GM21515 (cell line): ENCODE measurements around the gene KCNQ1.

Experiments used
- ATAC-seq: cut with Tn5 transposase; IDR thresholded peaks from one replicate; pipeline ENCODE4 v1.9.1; 2021; ENCODE audit not compliant: unreplicated experiment

The KCNQ1 gene

GRCh38 chr11:2828585-2829330, 383.9 kb downstream of the KCNQ1 start:
- ATAC-seq, result no peak

GRCh38 chr11:2830030-2830812, 385.4 kb downstream of the KCNQ1 start:
- ATAC-seq, result no peak

- no peak for ATAC-seq
Observed at GRCh38 chr11:2830886-2831285, 386.1 kb downstream of the KCNQ1 start.

GRCh38 chr11:2831781-2832532, 387.1 kb downstream of the KCNQ1 start:
- no peak for ATAC-seq

DNA sequence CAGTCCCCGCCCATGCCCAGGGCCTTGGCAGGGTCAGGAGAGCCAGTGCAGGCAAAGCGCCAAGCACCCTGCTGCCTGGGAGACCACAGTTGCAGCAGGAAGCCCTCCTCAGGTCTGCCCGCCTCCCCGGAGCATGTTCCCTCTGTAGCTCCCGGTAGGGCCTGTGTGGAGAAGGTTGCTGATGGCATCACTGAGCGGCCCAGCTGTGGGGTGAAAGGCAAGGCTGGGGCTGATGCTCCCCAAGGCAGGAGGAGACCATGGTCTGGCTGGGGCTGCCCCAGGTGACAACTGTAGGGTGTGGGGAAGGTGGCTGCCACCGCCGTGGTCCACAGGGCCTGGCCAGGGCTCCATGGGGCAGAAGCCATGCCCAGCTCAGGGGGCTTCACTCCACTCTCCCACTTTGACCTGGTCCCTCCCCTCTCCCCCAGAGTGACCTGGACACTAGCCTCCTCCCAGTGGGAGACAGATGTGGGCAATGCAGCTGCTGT, 387.8 kb downstream of the KCNQ1 start:
- no peak for ATAC-seq

GRCh38 chr11:2833051-2833715, 388.4 kb downstream of the KCNQ1 start:
- ATAC-seq, result no peak

GRCh38 chr11:2833716-2834502, 389.1 kb downstream of the KCNQ1 start:
- ATAC-seq, result no peak

DNA sequence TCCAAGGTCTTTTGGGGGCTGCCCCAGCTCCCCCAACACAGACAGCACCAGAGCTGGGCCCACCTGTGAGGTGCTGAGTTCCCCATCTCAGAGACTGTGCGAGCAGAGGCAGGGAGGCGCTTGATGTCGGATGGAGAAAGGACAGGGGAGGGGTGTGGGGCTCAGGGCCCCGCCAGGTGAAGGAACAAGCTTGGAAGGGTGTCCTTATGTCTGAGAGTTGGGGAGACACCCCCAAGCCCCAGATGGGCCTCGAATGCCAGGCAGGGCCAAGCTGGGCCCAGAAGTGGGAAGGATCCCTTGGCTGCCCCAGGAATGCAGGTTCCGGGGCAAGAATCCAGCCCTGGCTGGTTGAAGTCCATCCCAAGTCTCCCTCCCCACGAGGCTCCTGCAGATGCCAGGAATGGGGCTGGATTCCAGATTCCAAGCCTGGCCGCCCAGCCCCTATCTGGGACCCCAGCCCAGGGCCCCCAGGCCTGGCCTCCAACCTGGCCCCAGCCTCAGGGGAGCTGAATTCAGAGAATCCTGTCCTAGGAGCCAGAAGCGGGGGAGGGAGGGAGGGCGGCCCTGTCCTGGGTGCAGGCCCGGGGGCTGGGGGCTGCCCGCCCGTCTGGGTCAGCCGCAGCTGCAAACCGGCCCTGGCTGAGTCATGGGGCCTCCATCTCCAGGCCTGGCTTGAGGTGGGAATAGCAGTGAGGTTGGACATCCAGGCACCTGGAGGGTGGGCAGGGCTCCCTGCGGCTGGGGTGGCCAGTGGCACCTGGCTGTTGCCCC, 389.9 kb downstream of the KCNQ1 start:
- ATAC-seq, result no peak

GRCh38 chr11:2835296-2835695, 390.5 kb downstream of the KCNQ1 start:
- ATAC-seq, result no peak

DNA sequence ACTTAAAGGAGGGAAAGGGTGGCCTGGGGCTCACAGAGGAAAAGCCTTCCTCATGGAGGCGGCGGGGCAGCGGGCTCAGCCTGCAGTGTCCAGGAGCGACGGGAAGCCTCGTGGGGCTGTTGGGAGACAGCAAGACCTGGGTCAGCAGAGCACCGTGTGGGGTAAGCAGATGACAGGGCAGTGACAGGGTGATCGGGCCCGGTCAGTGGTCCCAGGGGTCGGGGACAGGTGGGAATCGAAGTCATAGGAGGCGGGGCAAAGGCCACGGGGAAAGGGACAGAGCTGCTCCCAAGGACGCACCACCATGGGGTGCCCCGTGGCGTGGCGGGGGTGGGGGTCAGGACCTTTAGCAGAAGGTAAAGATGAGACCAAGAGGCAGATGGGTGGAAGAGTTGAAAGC, 390.9 kb downstream of the KCNQ1 start:
- no peak for ATAC-seq

GRCh38 chr11:2836315-2837095, 391.7 kb downstream of the KCNQ1 start:
- no peak for ATAC-seq

- ATAC-seq, result no peak
Observed at GRCh38 chr11:2837096-2837601, 392.3 kb downstream of the KCNQ1 start.

DNA sequence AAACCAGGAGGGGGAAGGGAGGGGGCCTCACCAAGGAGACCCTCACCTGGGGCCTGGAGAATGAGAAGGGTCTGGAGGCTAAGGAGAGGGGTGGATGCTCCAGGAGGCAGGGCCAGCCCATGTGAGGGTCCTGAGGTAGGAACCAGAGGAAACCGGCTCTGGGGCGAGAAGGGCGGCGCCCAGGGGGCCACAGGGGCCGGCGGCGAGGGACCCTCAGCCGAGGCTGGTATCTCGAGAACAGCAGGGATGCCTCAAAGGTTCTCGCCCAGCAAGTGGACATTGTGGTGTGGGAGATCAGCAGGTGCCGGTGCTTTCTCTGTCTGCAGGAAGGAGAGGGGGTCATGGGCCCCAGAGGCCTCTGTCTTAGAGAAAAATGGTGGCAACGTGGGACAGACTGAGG, 392.8 kb downstream of the KCNQ1 start:
- no peak for ATAC-seq

GRCh38 chr11:2838091-2838490, 393.3 kb downstream of the KCNQ1 start:
- no peak for ATAC-seq

DNA sequence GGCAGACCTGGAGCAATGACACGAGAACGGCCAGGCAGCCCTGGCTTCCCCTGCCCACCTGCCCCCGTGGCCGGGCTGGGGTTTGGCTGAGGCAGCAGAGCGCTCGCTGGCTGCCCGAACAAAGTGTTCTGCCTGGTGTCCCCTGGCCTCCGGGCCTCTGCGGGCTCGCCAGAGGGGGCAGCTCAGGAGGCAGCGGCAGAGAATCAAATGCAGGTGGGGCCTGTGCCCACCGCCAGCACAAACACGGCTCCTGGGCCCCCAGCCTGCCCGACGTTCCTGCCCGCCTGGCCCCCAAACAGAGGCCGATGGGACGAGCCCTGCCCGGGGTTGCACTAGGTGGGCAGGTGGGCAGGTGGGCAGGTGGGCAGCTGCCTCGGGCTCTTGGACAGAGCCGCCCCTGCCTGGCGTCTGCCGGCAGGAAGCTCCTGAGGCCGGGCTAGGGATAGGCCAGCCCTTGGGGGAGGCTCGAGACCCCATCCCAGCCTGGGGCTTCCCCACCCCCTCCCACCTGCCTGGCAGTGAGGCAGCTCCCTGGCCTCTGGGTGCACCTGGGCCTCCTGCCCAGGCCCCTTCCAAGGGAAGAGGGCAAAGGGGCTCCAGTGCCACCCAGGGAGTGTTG, 394.0 kb downstream of the KCNQ1 start:
- ATAC-seq, result no peak

GRCh38 chr11:2839395-2839943, 394.7 kb downstream of the KCNQ1 start:
- ATAC-seq, result no peak

DNA sequence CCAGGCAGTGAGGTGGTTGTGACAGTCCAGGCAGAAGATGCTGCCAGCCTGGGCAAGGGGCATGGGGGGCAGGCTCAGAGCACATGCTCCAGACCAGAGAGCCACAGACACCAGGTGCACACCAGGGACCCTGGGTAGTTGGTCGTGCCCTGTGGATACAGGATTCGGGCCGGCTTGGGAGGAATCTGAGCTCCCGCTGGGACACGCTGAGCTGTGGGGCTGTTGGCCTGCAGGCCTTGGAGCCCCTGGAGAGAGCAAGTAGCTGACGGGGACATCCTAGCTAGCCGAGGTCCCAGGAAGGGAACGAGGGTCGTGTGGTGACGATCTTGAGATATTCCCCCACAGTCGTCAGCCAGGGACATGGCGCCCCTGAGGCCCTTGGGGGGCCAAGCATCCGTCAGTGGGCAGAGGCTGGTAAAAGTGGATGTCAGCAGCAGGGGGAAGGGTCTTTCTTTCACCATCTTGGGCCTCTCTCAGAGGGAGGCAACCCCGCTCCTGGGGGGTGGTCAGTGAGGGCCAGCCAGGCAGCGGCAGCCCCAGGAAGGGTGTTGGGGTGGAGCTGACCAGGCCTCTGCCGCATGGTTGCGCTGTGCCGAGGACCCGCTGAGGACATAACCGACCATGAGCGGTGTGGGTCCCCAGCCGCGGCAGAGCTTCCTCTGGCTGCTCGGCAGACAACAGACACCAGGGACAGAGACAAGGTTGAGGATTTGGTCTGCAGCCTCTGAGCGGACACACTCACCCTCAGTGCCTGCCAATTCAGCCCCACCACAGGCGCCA, 396.8 kb downstream of the KCNQ1 start:
- ATAC-seq, result no peak
